Left ventricle myocardium inferior (tissue), 1 donor: ENCODE data around the gene REPS2. TPM values are rescaled to one million over a fixed set of nuclear protein-coding genes. Genes with fewer than 3 reads are reported as not detected.

Experiments used
- DNase-seq: peaks from one replicate; pipeline ENCODE4 v3.0.0-alpha.2; 2020
- H3K27ac ChIP-seq: fragments of 200-600 bp; replicated peaks from 2 replicates; pipeline ENCODE4 v1.8.0; 2021
- H3K27me3 ChIP-seq: fragments of 200-600 bp; 2 replicates; pipeline ENCODE4 v1.8.0; 2021; ENCODE audit warnings: low read depth
- H3K36me3 ChIP-seq: fragments of 200-600 bp; 2 replicates; pipeline ENCODE4 v1.8.0; 2021
- H3K4me1 ChIP-seq: fragments of 200-600 bp; 2 replicates; pipeline ENCODE4 v1.8.0; 2021
- H3K4me3 ChIP-seq: fragments of 200-600 bp; 2 replicates; pipeline ENCODE4 v1.8.0; 2021; ENCODE audit warnings: mild to moderate bottlenecking, moderate library complexity
- H3K9me3 ChIP-seq: fragments of 200-600 bp; replicated peaks from 2 replicates; pipeline ENCODE4 v1.8.0; 2021
- intact Hi-C: fragments of 100-400 bp; cut with micrococcal nuclease; formaldehyde crosslinking; loops from one replicate; pipeline ENCODE4 v1.11.0; 2022
- total RNA-seq: library from RNA; stranded (reverse); fragmentation: NEBNext Ultra II Directional; extraction: Animal tissue kit (Norgen Biotek cat#: 25700); gene quantifications from one replicate; pipeline ENCODE4 v1.2.1, GENCODE V29; 2021
- TF ChIP-seq, protein P1 (sequence below): fragments of 200-600 bp; IDR thresholded peaks from 2 replicates; pipeline ENCODE4 v1.8.0; 2021; ENCODE audit warnings: antibody characterized with exemption, mild to moderate bottlenecking, borderline replicate concordance
- donor health status: DM: no; HTN: yes; CAD: no; lungs with severe emphysema.

The REPS2 gene
- total RNA-seq, 1 donor from 2014 or later: 7.6 TPM

DNA sequence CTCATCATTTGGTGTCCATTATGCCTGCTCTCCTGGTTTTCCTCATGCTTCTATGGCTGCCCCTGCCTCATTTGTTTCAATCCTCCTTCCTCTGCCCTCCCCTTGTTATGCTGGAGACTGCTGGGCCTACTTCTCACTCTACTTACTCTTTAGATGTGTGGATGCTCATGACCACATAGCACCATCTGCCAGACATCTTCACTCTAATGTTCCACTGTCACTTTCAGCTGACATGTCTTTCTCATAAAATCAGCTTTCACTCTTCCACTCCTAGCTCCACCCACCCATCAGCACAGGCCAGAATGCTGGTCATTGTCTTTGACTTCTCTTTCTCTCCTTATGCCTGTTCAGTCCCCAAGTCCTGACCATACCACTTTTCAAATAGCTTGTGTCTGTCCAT, 86.8 kb downstream of the REPS2 start:
- no peak overlapping the region for H3K27ac ChIP-seq
- intact Hi-C loops: no loop called here

DNA sequence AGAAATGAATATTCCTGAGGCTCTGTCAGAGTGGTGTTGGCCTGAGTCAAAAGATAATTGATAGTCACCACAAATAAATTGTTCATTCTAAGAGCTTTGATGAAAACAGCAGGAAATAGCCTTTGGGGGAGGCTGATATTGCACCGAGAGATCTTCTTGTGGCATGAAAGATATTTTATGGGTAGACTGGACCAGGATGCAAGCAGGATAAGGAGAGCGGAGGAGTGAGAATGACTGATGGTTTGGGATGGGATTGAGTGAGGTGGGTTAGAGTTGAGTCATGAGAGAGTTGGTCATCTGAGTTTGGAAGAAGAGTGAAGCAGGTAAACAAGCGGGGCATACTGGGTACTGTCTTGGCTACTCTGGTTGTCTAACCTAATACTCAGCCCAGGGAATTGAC, 88.7 kb downstream of the REPS2 start:
- Histone ChIP-seq H3K27ac (no peak overlapping the region), H3K9me3 (no peaks in the 10 kb centered on the region), H3K4me3 (no peak overlapping the region), H3K4me1 (no peaks in the 10 kb centered on the region), H3K36me3 (no peaks in the 10 kb centered on the region), H3K27me3 (no peaks in the 10 kb centered on the region)
- intact Hi-C loops: no loop called here
- TF ChIP-seq, protein P1, sequence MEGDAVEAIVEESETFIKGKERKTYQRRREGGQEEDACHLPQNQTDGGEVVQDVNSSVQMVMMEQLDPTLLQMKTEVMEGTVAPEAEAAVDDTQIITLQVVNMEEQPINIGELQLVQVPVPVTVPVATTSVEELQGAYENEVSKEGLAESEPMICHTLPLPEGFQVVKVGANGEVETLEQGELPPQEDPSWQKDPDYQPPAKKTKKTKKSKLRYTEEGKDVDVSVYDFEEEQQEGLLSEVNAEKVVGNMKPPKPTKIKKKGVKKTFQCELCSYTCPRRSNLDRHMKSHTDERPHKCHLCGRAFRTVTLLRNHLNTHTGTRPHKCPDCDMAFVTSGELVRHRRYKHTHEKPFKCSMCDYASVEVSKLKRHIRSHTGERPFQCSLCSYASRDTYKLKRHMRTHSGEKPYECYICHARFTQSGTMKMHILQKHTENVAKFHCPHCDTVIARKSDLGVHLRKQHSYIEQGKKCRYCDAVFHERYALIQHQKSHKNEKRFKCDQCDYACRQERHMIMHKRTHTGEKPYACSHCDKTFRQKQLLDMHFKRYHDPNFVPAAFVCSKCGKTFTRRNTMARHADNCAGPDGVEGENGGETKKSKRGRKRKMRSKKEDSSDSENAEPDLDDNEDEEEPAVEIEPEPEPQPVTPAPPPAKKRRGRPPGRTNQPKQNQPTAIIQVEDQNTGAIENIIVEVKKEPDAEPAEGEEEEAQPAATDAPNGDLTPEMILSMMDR: no peak
- DNase-seq: no peak

More for the DNA sequence above, 86.8 kb downstream of the REPS2 start:
- TF ChIP-seq, protein P1: no peak
- Histone ChIP-seq H3K36me3 (no peaks in the 10 kb centered on the region), H3K4me3 (no peak overlapping the region), H3K4me1 (no peaks in the 10 kb centered on the region), H3K9me3 (no peaks in the 10 kb centered on the region), H3K27me3 (no peaks in the 10 kb centered on the region)
- DNase-seq: no peak

DNA sequence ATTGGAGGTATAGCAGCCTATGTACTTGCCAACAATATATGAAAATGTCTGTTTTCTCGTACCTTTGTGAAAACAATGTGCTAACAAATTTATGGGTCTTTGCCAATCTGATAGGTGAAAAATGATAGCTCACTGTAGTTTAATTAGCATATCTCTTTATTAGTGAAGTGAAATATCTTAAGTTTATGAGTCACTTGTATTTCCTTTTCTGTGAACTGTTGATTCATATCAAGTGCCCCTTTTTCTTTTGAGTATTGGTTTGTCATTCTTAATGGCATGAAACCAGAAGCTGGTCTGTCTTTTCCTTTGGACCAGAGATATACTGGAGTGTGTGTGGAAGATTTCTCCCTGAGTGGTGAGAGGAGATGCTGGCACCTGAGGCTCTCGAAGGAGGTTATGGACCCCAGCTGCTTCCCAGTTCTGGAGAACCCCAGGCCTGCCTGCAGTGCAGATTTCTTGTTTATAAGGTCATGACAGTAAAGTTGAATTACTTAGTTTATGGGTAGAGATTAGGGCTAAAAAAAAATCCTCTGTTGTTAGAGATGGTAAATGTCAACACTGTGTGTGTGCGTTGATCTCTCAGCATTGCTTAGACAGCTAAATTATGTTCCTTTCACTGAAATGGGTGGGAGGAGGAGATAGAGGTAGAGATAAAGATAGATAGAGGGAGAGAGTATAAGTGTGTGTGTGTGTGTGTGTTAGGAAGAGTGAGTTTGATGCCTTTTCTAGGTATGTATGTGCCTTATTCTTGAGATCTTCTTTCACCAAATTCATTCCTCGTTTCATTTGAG, 89.9 kb downstream of the REPS2 start:
- no peaks in the 10 kb centered on the region for H3K9me3 ChIP-seq
- no peak overlapping the region for H3K27ac ChIP-seq
- no peaks in the 10 kb centered on the region for H3K27me3 ChIP-seq
- no peak for DNase-seq
- no peaks in the 10 kb centered on the region for H3K36me3 ChIP-seq
- TF ChIP-seq, protein P1: no peak
- H3K4me3 ChIP-seq: no peak overlapping the region
- no peaks in the 10 kb centered on the region for H3K4me1 ChIP-seq
- intact Hi-C loops: no loop called here

DNA sequence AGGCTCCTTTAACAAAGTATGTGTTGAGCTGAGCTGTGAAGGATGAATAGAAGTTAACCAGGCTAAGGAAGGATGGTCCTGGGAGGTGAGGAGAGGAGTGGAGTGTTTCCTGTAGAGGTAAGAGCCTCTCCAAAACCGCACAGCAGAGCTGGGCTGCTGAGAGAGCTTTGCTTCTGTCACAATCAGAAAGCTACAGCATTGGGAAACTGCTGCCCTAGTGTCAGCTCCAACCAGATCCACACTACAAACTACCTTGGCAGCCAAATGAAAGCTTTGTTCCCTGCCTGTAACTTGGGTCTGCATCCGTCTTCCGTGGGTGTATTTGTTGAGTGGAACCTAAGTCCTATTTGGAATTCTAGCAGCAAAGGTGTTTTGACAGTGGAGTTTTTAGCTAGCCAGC, 91.8 kb downstream of the REPS2 start:
- no peaks in the 10 kb centered on the region for H3K36me3 ChIP-seq
- peak overlapping the region; percentile 30 for H3K27ac ChIP-seq
- no peak for DNase-seq
- no peaks in the 10 kb centered on the region for H3K4me1 ChIP-seq
- H3K27me3 ChIP-seq: no peaks in the 10 kb centered on the region
- intact Hi-C loops: no loop called here
- no peak overlapping the region for H3K4me3 ChIP-seq
- H3K9me3 ChIP-seq: no peaks in the 10 kb centered on the region
- TF ChIP-seq, protein P1: no peak

DNA sequence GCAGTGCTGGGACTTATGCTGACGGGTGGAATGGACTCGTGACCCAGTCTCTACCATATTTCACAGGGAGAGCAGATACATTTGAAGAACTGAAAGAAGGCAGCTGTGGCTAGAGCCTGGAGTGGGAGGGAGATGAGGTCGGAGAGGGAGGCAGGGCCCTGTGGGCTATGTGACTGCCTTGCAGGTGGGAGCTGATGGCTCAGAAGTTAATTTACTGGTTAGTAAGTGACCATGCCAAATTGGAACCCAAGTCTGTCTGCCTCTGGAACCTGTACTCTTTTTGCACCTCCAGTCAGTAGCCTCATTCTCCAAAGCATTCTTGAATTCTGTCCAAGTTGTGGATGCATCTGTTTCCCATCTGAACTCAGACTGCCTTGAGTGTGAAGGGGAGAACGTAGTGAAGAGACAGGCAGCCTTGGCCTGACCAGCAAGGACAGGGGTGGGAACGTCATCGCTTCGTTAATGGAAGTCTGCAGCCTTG, 92.3 kb downstream of the REPS2 start:
- H3K4me1 ChIP-seq: no peaks in the 10 kb centered on the region
- no peak for DNase-seq
- H3K27me3 ChIP-seq: no peaks in the 10 kb centered on the region
- TF ChIP-seq, protein P1: no peak
- H3K4me3 ChIP-seq: no peak overlapping the region
- peak overlapping the region; percentile 30 for H3K27ac ChIP-seq
- no peaks in the 10 kb centered on the region for H3K9me3 ChIP-seq
- intact Hi-C loops: no loop called here
- no peaks in the 10 kb centered on the region for H3K36me3 ChIP-seq
